Transverse colon (tissue), 4 donors: ENCODE measurements around the gene ANKRD12.

Experiments used
- CTCF ChIP-seq, 5 experiments: fragments of 200-600 bp in 3 of 5; fragments of 450-650 bp in 2 of 5; sonication (generic) in 3 of 5; IDR thresholded peaks; 1 replicate in 2 of 5; 2 replicates in 3 of 5; pipeline ENCODE4 v1.5.1; 2016 to 2017; ENCODE audit warnings: antibody characterized with exemption in 5 of 5, inconsistent platforms in 3 of 5, mild to moderate bottlenecking in 2 of 5, moderate library complexity in 1 of 5
- EP300 ChIP-seq: sonication (generic); formaldehyde crosslinking; IDR thresholded peaks from one replicate; pipeline ENCODE4 v1.6.1; 2017; ENCODE audit warnings: antibody characterized with exemption, low read depth
- POLR2A ChIP-seq: fragments of 450-650 bp; IDR thresholded peaks from one replicate; pipeline ENCODE4 v1.6.1; 2016; ENCODE audit warnings: antibody characterized with exemption, mild to moderate bottlenecking, moderate library complexity
- POLR2AphosphoS5 ChIP-seq, 3 donors: sonication (generic); formaldehyde crosslinking; IDR thresholded peaks; one replicate each; pipeline ENCODE4 v1.6.1; 2016; ENCODE audit warnings: antibody characterized with exemption in 3 of 3

DNA sequence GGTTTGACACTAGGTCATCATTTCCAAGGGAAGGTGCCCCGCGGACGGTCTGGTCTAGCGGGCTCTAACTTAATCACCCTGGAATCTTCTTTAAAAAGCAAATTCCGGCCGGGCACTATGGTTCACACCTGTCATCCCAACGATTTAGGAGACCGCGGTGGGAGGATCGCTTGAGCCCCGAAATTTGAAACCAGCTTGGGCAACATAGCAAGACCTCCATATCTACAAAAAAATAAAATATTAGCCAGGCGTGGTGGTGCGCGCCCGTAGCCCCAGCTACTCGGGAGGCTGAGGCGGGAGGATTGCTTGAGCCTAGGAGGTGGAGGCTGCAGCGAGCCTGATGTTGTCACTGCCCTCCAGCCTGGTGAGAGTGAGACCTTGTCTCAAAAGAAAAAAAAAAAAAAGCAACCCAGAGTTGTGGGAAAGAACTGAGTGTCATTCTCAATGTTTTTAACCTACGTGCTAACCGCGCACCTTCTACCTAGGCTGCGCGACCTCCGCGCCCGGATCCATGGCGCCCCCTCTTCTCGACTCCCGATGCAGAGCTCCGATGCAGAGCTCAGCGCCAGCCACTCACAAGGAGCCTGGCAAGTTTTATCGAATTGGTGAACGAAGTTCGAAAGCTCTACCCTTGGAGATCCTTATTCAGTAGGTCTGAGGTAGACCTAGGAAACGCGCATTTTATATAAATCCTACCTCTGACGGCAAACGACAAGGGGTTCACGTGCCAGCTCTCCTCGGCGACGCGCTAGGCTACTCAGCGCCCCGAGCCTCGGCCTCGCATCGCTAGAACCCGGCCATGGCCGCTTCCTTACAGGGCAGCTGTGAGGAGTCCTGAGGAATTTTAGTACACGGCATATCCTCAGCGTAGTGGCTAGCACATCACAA lies 197.1 kb downstream of the ANKRD12 start:
- TF ChIP-seq POLR2A (no peak), POLR2AphosphoS5 (IDR thresholded peaks at IDR 0.05) (no peak), CTCF (IDR thresholded peaks at IDR 0.05) (no peak), EP300 (no peak)
